GM21515 (cell line): ENCODE results near the gene ARHGAP26.
"Not testable (repeated sequence)": the region's sequence is repeated elsewhere in the genome, so short reads cannot be mapped to it uniquely, and the experiment has no call there.

Experiments
- ATAC-seq: cut with Tn5 transposase; IDR thresholded peaks from one replicate; pipeline ENCODE4 v1.9.1; 2021; ENCODE audit not compliant: unreplicated experiment

ARHGAP26 gene

GRCh38 chr5:142952871-142953270 is 182.7 kb downstream of the ARHGAP26 start:
- ATAC-seq: not testable (repeated sequence)

DNA sequence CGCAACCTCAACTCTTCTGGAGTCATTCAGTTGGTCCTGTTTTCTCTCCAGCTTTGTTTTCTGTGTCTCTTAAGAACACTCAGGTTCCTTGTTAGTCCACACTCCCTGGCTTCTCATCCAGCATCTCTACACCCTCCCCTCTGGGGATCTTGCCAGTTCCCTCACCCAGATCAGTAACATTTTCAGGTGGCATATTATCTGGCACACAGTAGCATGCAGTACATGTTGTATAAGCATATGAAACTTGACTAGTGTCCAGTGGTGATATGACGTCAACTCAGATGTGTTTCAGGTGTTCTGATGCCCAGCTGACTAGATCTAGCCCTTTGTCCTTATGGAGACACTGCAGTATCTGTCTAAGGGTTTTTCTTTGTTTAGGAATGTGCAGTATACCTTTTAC is 184.3 kb downstream of the ARHGAP26 start:
- ATAC-seq: no peak

GRCh38 chr5:142955628-142956027 is 185.5 kb downstream of the ARHGAP26 start:
- no peak for ATAC-seq

GRCh38 chr5:142957528-142957927 is 187.4 kb downstream of the ARHGAP26 start:
- no peak for ATAC-seq

GRCh38 chr5:142958944-142959682 is 188.9 kb downstream of the ARHGAP26 start:
- no peak for ATAC-seq

GRCh38 chr5:142959683-142960657 is 189.8 kb downstream of the ARHGAP26 start:
- no peak for ATAC-seq

DNA sequence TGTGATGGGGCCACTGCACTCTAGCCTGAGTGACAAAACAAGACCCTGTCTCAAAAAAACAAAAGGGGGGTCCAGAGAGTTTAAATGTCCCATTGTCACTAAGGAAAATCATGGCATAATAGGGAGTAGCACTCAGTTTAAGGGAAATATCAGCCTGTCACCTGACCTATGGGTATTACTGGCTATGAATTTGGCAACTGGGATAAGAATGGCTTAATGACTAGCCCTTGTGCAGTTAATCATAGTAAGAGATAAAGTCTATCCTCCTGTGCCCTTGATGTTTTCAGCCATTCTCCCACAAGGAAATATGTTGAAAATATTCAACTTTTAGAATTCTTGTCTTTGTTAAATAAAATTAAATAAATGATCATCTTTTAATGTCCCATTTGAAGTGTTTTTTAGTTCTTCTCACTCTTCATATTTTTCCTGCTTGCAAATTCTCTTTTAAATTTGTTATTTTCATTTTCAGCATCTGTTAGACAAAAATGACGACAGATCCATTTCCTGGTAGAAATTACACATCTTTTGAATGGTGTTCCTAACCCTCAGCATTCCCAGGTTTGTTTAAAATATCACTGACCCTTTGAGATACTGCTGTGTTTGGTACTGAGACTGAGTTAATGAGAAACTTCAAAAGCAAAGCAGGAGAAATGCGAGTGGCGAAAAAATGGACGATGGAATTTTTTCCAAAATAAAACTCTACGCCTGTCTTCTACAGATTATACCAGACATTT is 191.4 kb downstream of the ARHGAP26 start:
- no peak for ATAC-seq

- ATAC-seq: no peak
Measured at GRCh38 chr5:142962174-142962533, 192.0 kb downstream of the ARHGAP26 start.

DNA sequence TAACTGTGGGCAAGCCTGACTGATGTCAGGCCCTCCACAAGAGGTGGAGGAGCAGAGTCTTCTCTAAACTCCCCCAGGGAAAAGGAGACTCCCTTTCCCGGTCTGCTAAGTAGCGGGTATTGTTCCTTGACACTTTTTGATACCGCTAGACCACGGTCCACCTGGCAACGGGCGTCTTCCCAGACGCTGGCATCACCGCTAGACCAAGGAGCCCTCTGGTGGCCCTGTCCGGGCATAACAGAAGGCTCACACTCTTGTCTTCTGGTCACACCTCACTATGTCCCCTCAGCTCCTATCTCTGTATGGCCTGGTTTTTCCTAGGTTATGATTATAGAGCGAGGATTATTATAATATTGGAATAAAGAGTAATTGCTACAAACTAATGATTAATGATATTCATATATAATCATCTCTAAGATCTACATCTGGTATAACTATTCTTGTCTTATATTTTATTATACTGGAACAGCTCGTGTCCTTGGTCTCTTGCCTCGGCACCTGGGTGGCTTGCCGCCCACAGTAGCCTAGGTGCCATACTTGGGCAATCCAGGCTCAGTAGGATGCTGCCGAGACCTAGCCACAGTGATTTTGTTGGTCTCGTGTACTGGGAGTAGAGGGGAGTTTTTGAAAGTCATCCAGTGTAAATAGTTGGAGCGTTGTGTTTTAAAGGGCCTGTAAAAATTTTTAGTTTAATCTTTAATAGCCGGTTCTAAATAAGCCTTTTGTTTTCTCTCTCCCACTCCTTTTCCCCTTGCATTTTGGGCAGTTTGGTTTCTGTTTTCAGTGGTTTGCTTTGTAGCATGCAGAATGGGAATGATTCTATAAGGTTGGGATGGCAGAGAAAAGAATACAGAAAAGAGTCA is 195.3 kb downstream of the ARHGAP26 start:
- ATAC-seq: not testable (repeated sequence)

- ATAC-seq: no peak
Measured at GRCh38 chr5:142966121-142966420, 195.9 kb downstream of the ARHGAP26 start.

- ATAC-seq: no peak
Measured at GRCh38 chr5:142969186-142969585, 199.0 kb downstream of the ARHGAP26 start.

DNA sequence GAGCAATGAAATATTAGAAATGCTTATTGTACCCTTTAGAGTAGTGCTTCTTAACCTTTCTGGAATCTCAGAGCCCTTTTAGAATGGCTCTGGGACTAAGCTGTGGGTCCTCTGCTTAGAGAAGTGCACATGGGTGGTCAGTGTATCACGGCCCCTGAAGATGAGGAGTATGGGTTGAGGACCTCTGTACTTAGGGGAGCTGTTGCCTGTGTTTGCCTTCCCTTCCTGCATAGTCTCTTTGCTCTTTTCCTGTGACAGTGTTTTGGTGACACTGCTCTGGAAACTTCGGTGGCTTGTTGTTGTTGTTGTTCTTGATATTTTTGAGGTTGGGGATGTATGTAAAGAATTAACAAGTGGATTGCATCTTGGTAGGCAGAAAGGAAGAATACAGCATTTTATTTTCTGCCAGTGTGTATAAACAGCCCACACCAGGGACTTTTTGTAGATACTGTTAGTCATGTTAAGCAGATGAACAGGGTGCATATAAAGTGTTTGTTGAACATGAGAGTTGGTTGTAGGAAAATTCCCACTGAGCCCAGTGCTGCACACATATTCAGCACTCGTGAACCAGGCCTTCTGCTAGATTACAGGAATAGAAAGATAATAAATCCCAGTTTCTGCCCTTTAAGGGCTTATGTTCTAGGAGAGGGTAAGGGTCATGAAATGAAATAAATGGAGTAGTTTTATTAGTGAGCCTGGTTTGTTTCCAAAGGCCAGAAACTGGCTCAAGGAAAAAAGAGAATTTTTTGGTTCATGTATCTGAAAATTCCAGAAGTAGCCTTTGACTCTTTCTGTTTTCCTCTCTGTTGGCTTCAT is 199.7 kb downstream of the ARHGAP26 start:
- ATAC-seq: no peak

DNA sequence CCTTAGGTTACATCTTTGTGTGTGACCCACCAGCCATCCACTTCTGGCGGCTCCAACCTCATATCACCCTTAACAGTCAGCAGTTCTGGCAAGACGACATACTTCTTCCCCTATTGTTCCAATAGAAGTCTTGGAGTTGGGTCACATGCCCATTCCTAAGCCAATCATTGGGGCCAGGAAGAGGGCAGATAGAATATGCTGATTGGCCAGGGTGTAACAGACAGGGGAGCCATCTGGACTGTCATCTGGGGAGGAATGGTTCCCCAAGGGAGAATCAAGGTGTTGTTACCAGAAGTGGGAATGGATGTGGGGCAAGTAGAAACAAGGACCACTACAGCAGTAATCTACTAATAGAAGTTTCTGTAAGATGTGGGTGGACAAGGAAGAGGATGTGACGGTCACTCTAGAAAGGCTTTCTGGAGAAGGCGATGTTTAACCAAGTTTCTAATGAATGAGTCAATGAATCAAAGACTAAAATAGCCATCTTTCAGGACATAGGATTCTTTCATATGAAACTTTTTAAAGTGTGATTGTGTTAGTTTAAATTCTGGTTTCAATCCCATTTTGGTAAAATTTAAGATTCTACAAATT is 200.4 kb downstream of the ARHGAP26 start:
- no peak for ATAC-seq

DNA sequence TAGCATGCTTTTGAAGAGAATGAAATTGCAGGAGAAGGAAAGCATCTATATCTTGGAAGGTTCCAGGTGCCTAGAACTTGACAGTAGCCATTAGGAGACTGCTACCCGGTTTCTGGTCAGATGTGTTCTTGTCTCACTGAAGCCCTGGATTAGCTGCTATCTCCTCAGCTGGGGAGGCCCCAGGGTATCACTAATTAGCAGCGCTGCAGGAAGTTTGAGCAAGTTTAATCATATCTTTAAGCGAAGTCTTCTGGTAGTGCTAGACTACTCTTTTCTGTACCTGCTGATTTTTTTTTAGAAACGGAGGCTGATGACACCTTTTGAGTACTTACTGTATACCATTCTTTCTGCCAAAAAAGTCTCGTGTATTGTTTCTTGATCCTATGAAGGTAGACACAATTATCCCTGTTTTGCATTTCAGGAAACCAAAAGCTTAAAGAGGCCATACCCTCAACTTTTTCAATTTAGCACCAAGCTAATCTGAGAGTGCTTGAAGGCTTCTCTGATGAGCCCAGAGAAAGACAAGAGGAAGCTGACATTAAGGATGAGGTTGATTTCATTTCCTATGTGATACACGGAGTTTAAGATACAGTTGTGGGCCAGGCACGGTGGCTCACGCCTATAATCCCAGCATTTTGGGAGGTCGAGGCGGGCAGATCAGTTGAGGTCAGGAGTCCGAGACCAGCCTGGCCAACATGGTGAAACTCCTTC is 201.3 kb downstream of the ARHGAP26 start:
- no peak for ATAC-seq

DNA sequence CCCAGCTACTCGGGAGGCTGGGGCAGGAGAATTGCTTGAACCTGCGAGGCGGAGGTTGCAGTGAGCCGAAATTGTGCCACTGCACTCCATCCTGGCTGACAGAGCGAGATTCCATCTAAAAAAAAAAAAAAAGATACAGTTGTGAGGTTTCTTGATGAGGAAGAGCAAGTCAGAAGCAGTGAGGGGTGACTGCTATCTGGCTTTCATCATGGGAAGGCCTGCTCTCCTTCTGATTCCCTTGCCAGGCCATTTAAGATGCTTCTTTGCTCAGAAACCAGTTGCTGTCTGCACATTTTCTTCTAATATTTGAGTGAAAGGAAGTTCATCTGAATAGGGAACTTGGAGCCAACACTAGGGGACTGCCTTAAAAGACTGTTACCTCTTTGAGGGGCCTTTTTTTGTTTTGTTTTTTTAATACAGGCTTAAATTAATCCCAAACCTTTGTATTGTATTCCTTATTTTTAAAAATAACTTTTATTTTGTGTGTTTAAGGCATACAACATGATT is 201.9 kb downstream of the ARHGAP26 start:
- no peak for ATAC-seq

DNA sequence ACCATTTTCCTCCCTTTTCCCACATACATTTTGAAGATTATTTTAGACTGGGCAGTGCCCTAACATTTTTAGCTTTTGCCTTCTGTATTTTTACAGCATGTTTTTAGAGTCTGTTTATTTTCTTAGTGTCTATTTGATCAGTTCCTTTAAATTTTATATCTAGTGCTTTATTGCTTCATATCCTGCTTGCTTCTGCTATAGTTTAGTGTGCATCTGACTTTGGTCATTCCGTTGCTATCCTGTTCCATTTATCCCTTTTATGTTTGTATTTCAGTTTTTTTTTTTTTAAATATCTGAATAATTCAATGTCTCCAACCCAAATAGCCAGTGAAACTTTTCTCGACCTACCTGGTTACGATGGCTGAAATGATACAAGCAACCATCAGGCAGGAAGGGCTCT is 203.8 kb downstream of the ARHGAP26 start:
- ATAC-seq: no peak

- no peak for ATAC-seq
Measured at GRCh38 chr5:142974409-142974808, 204.2 kb downstream of the ARHGAP26 start.

- ATAC-seq: no peak
Measured at GRCh38 chr5:142976861-142977260, 206.7 kb downstream of the ARHGAP26 start.
